RWPE2 (cell line): ENCODE data around the gene CNTNAP2.

Experiments used
- ATAC-seq: fragments of 200-7000 bp; cut with Tn5 transposase; 3 replicates; pipeline ENCODE4 v1.9.1; 2021; ENCODE audit warnings: low read depth
- DNase-seq: peaks from one replicate; pipeline ENCODE4 v3.0.0-alpha.2; 2020; ENCODE audit warnings: low spot score
- H3K27ac ChIP-seq: fragments of 450-650 bp; 2 replicates; pipeline ENCODE4 v1.5.1; 2017; ENCODE audit warnings: mild to moderate bottlenecking; ENCODE audit not compliant: poor library complexity, severe bottlenecking
- H3K27me3 ChIP-seq: fragments of 250-450 bp; sonication (Bioruptor Pico); 2 replicates; pipeline ENCODE4 v1.5.1; 2021; ENCODE audit warnings: mild to moderate bottlenecking, moderate library complexity; ENCODE audit not compliant: insufficient read depth, poor library complexity, severe bottlenecking
- H3K36me3 ChIP-seq: fragments of 250-450 bp; sonication (Bioruptor Pico); 2 replicates; pipeline ENCODE4 v1.5.1; 2020; ENCODE audit warnings: low read depth, mild to moderate bottlenecking, moderate library complexity
- H3K4me1 ChIP-seq: fragments of 250-450 bp; sonication (Bioruptor Pico); 2 replicates; pipeline ENCODE4 v1.5.1; 2021; ENCODE audit warnings: mild to moderate bottlenecking, moderate library complexity; ENCODE audit not compliant: insufficient read depth, poor library complexity, severe bottlenecking
- H3K4me3 ChIP-seq: fragments of 250-450 bp; sonication (Bioruptor Pico); 2 replicates; pipeline ENCODE4 v1.5.1; 2021; ENCODE audit warnings: mild to moderate bottlenecking, moderate library complexity; ENCODE audit not compliant: severe bottlenecking
- H3K9me3 ChIP-seq: fragments of 250-450 bp; sonication (Bioruptor Pico); 2 replicates; pipeline ENCODE4 v1.5.1; 2021; ENCODE audit warnings: mild to moderate bottlenecking, moderate library complexity; ENCODE audit not compliant: severe bottlenecking
- CTCF ChIP-seq: fragments of 450-650 bp; IDR thresholded peaks from one replicate; pipeline ENCODE4 v1.5.1; 2017; ENCODE audit warnings: mild to moderate bottlenecking, moderate library complexity; ENCODE audit not compliant: poor library complexity, severe bottlenecking

CNTNAP2 gene

GRCh38 chr7:147513451-147513850 is 1396.8 kb downstream of the CNTNAP2 start:
- ATAC-seq: no peak
- peaks cover 22% of the 10 kb centered on the region for H3K4me1 ChIP-seq
- H3K9me3 ChIP-seq: no peaks in the 10 kb centered on the region
- H3K4me3 ChIP-seq: no peak overlapping the region
- no peaks in the 10 kb centered on the region for H3K27me3 ChIP-seq
- H3K36me3 ChIP-seq: no peaks in the 10 kb centered on the region
- TF ChIP-seq CTCF: no peak
- H3K27ac ChIP-seq: no peak overlapping the region
- no peak for DNase-seq

GRCh38 chr7:147516391-147516790 is 1399.8 kb downstream of the CNTNAP2 start:
- Histone ChIP-seq H3K27me3 (no peaks in the 10 kb centered on the region), H3K36me3 (no peaks in the 10 kb centered on the region), H3K9me3 (no peaks in the 10 kb centered on the region), H3K4me3 (no peak overlapping the region), H3K4me1 (no peaks in the 10 kb centered on the region), H3K27ac (no peak overlapping the region)
- no peak for TF ChIP-seq CTCF
- ATAC-seq (no peak), DNase-seq (no peak)

- Histone ChIP-seq H3K27me3 (no peaks in the 10 kb centered on the region), H3K36me3 (no peaks in the 10 kb centered on the region), H3K27ac (no peak overlapping the region), H3K4me3 (no peak overlapping the region), H3K4me1 (no peaks in the 10 kb centered on the region), H3K9me3 (no peaks in the 10 kb centered on the region)
- no peak for TF ChIP-seq CTCF
- DNase-seq (no peak), ATAC-seq (no peak)
Observed at GRCh38 chr7:147519062-147519461, 1402.5 kb downstream of the CNTNAP2 start.

- Histone ChIP-seq H3K4me3 (no peak overlapping the region), H3K27ac (no peak overlapping the region), H3K27me3 (no peaks in the 10 kb centered on the region), H3K36me3 (no peaks in the 10 kb centered on the region), H3K4me1 (no peaks in the 10 kb centered on the region), H3K9me3 (no peaks in the 10 kb centered on the region)
- no peak for DNase-seq
- no peak for ATAC-seq
- TF ChIP-seq CTCF: no peak
Observed at GRCh38 chr7:147523056-147523455, 1406.5 kb downstream of the CNTNAP2 start.

- Histone ChIP-seq H3K36me3 (no peaks in the 10 kb centered on the region), H3K9me3 (no peaks in the 10 kb centered on the region), H3K4me3 (no peak overlapping the region), H3K27ac (no peak overlapping the region), H3K4me1 (no peaks in the 10 kb centered on the region), H3K27me3 (no peaks in the 10 kb centered on the region)
- DNase-seq: no peak
- no peak for TF ChIP-seq CTCF
- ATAC-seq: no peak
Observed at GRCh38 chr7:147524726-147525250, 1408.2 kb downstream of the CNTNAP2 start.
